HepG2 (cell line): ENCODE data around the gene LRR1. TPM values are rescaled to one million over a fixed set of nuclear protein-coding genes. Genes with fewer than 3 reads are reported as not detected.
A peak's percentile ranks its signal among the peaks of the same experiment; 100 is the strongest.
"Not testable (repeated sequence)": the region's sequence is repeated elsewhere in the genome, so short reads cannot be mapped to it uniquely, and the experiment has no call there.

Source experiments
- ATAC-seq: fragments of 200-7000 bp; cut with Tn5 transposase; 3 replicates; pipeline ENCODE4 v1.9.1; 2020; ENCODE audit warnings: mild to moderate bottlenecking, moderate library complexity
- BruUV-seq: library from RNA; stranded (reverse); fragments of 400-500 nt; replicated peaks from 2 replicates; lab custom pipeline; 2021; lab: Mats Ljungman, UMichigan
- CTCF ChIA-PET: fragments of 300-600 bp; formaldehyde crosslinking; extraction: SDS; loops from one replicate; lab custom pipeline; 2021; ENCODE audit warnings: low total read pairs, inconsistent platforms, low intra/inter-chr PET ratio; lab: Yijun Ruan, JAX
- POLR2A ChIA-PET: fragments of 350-600 bp; sonication (Branson Sonifier 250); formaldehyde crosslinking; loops from one replicate; lab custom pipeline; 2020; ENCODE audit warnings: antibody characterized with exemption, inconsistent platforms; lab: Yijun Ruan, JAX
- DNase-seq: peaks from one replicate; pipeline ENCODE4 v3.0.0-alpha.2; 2015; ENCODE audit warnings: low spot score
- FAIRE-seq: peaks from 3 replicates; lab custom pipeline; 2011; peaks lifted over from hg19 to GRCh38; lab: Jason Lieb, UNC
- H2AFZ ChIP-seq: one replicate; pipeline ENCODE4 v1.6.1; 2011; ENCODE audit warnings: low read length, inconsistent platforms
- H3K27ac ChIP-seq: fragments of 300-600 bp; 3 replicates; pipeline ENCODE4 v1.8.0; 2011; ENCODE audit warnings: mixed run types, mild to moderate bottlenecking, mixed read lengths, low read length, inconsistent platforms; ENCODE audit not compliant: insufficient read depth; ENCODE audit errors: extremely low read length
- H3K27me3 ChIP-seq, 2 experiments: fragments of 200-600 bp in 1 of 2; 2 replicates in 1 of 2; 3 replicates in 1 of 2; pipeline versions ENCODE4 v1.6.0 to v1.8.0; 2011; ENCODE audit warnings: low read length in 2 of 2, mild to moderate bottlenecking in 2 of 2, moderate library complexity in 2 of 2, inconsistent platforms in 1 of 2; ENCODE audit not compliant: insufficient read depth in 2 of 2, control insufficient read depth in 1 of 2
- H3K36me3 ChIP-seq, 2 experiments: fragments of 200-600 bp in 1 of 2; replicated peaks in 1 of 2; 2 replicates in 1 of 2; 3 replicates in 1 of 2; pipeline versions ENCODE4 v1.5.1 to v1.8.0; 2011; ENCODE audit warnings: low read length in 2 of 2, inconsistent platforms in 1 of 2; ENCODE audit not compliant: insufficient read depth in 2 of 2, control insufficient read depth in 1 of 2
- H3K4me1 ChIP-seq: 2 replicates; pipeline ENCODE4 v1.5.1; 2012; ENCODE audit warnings: low read length, inconsistent platforms; ENCODE audit not compliant: insufficient read depth
- H3K4me2 ChIP-seq: 2 replicates; pipeline ENCODE4 v1.6.0; 2011; ENCODE audit warnings: low read depth, low read length, inconsistent platforms
- H3K4me3 ChIP-seq, 3 experiments: fragments of 200-600 bp in 1 of 3; sonication (generic), shearing (Covaris generic) in 1 of 3; replicated peaks in 1 of 3; 2 replicates each; pipeline ENCODE4 v1.5.1; 2011 to 2016; ENCODE audit warnings: low read length in 3 of 3, inconsistent platforms in 2 of 3, low read depth in 2 of 3, mild to moderate bottlenecking in 2 of 3, control low read depth in 1 of 3, mixed read lengths in 1 of 3; ENCODE audit not compliant: insufficient read depth in 1 of 3
- H3K79me2 ChIP-seq: one replicate; pipeline ENCODE4 v1.6.1; 2011; ENCODE audit warnings: low read length, inconsistent platforms; ENCODE audit not compliant: insufficient read depth
- H3K9ac ChIP-seq: 2 replicates; pipeline ENCODE4 v1.6.0; 2011; ENCODE audit warnings: mild to moderate bottlenecking, low read depth, low read length, inconsistent platforms; ENCODE audit not compliant: insufficient read depth
- H3K9me3 ChIP-seq: 2 replicates; pipeline ENCODE4 v1.5.1; 2012; ENCODE audit warnings: mild to moderate bottlenecking, low read length
- H4K20me1 ChIP-seq: 2 replicates; pipeline ENCODE4 v1.6.0; 2011; ENCODE audit warnings: inconsistent platforms, mild to moderate bottlenecking, low read length, moderate library complexity; ENCODE audit not compliant: insufficient read depth
- MAFF ChIP-seq: IDR thresholded peaks from 2 replicates; pipeline ENCODE4 v1.6.1; 2011; ENCODE audit warnings: low read depth, low read length, improper control_type of control experiment
- MAFK ChIP-seq, 2 experiments: IDR thresholded peaks in 1 of 2; conservative IDR thresholded peaks in 1 of 2; 2 replicates each; pipeline ENCODE4 v1.6.1; 2011; ENCODE audit warnings: improper control_type of control experiment in 2 of 2, low read length in 2 of 2
- ZNF724P ChIP-seq: sonication (generic); formaldehyde crosslinking; IDR thresholded peaks from 2 replicates; pipeline ENCODE4 v1.8.0; 2022; ENCODE audit warnings: missing genetic modification reagents, borderline replicate concordance
- WGBS: methylation state at CpG from one replicate; pipeline ENCODE4 v1.1.6; 2017; ENCODE audit warnings: low lambda C conversion rate; 5-methylcytosine and 5-hydroxymethylcytosine counted together
- in situ Hi-C: cut with HindIII; loops from 2 replicates; pipeline ENCODE4 v1.10.0; 2017; ENCODE audit warnings: low pct_unique_long_range_greater_than_20kb; ENCODE audit not compliant: extremely low pct_ligation_motif_present
- intact Hi-C: fragments of 100-400 bp; cut with micrococcal nuclease; formaldehyde crosslinking; loops from one replicate; pipeline ENCODE4 v1.10.0; 2022; ENCODE audit not compliant: unreplicated experiment
- polyA plus RNA-seq, 8 experiments: library from polyadenylated mRNA; depleted of rRNA in 3 of 8; stranded (reverse) in 7 of 8; unstranded in 1 of 8; fragments of >200 nt; fragmentation: Illumina TruSeq in 4 of 8; extraction: Trizol in 4 of 8; gene quantifications; 2 replicates each; pipeline versions ENCODE4 v1.2.1 to v1.2.3, GENCODE V29; 2011 to 2016; ENCODE audit warnings: low read depth in 4 of 8, missing spikeins in 1 of 8, mixed read lengths in 1 of 8; ENCODE audit not compliant: insufficient read depth in 1 of 8
- total RNA-seq, 5 experiments: library from RNA; depleted of rRNA; stranded (reverse); fragments of >200 nt; fragmentation: Illumina TruSeq; extraction: Trizol; gene quantifications; 2 replicates each; pipeline ENCODE4 v1.2.3, GENCODE V29; 2016; ENCODE audit warnings: low read depth in 1 of 5

The LRR1 gene
- total and polyA plus RNA-seq, 2 of the 13 experiments (the other 11 are each of a cell fraction or from before 2014, with no cell fraction given), result 7.0 to 36.2 TPM

DNA sequence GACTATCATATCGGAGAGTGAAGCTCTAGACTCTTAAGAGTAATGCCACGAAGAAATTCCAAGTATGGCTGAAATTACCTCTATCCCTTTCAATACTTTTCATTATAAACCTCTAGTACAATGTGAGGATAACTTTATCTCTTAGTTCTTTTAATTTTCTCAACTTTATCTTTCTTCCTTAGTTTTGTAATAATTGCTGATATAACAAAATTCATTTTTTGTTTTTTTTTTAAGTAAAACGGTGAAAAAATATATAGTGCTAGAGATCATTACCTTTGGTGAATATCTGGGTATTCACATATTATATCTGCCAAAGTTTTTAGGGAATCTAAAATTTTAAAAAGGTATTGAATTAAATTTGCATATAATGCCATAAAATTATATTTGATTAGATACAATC, 55.8 kb downstream of the LRR1 start:
- no peaks in the 10 kb centered on the region for H3K9me3 ChIP-seq
- DNase-seq (no peak), ATAC-seq (no peak), FAIRE-seq (no peak)
- no peaks in the 10 kb centered on the region for H3K79me2 ChIP-seq
- H3K4me2 ChIP-seq, result no peak overlapping the region
- WGBS, result 98% methylated on average over 3 of the region's 3 CpGs
- no peak overlapping the region for H3K9ac ChIP-seq
- H3K36me3 ChIP-seq, result peaks cover 1 to 12% of the 10 kb centered on the region in 2 experiments; a peak in 3 of 5 replicates
- intact Hi-C loops (no loop called here), in situ Hi-C loops (no loop called here)
- no peak overlapping the region for H3K4me3 ChIP-seq
- H4K20me1 ChIP-seq, result no peaks in the 10 kb centered on the region
- no peak overlapping the region for H2AFZ ChIP-seq
- H3K4me1 ChIP-seq, result peaks cover 1% of the 10 kb centered on the region
- TF ChIP-seq MAFK (conservative IDR thresholded peaks at IDR 0.05 in 1 of 2, IDR thresholded peaks at IDR 0.05 in 1 of 2; ENCODE audit: low read length in 2 of 2) (peak; percentile 61 to 90), MAFF (peak; percentile 73; the same call in 1 of the 2 replicates), ZNF724P (CRISPR knock-in tag) (no peak)
- ChIA-PET CTCF (no interaction called here), POLR2A (interaction anchor here (0.6 kb wide), 1 partner anchor 19 kb away, joined by 3 read pairs; no protein-coding TSS in a partner anchor)
- no TSS peak for BruUV-seq
- H3K27me3 ChIP-seq, result no peaks in the 10 kb centered on the region
- no peak overlapping the region for H3K27ac ChIP-seq

GRCh38 chr14:49657500-49657899, 58.8 kb downstream of the LRR1 start:
- 93% methylated on average over 6 of the region's 6 CpGs for WGBS

More at GRCh38 chr14:49657500-49657899, 58.8 kb downstream of the LRR1 start:
- H3K4me2 ChIP-seq, H3K9me3 ChIP-seq, POLR2A ChIA-PET, BruUV-seq, H3K27ac ChIP-seq, H3K79me2 ChIP-seq, H4K20me1 ChIP-seq, H3K4me3 ChIP-seq, H3K27me3 ChIP-seq, FAIRE-seq, ATAC-seq, H3K9ac ChIP-seq, H2AFZ ChIP-seq, CTCF ChIA-PET, in situ Hi-C loops, intact Hi-C loops, DNase-seq: not testable (repeated sequence)
- peaks cover 0 to 13% of the 10 kb centered on the region in 2 experiments; a peak in 2 of 5 replicates for H3K36me3 ChIP-seq
- H3K4me1 ChIP-seq, result peaks cover 16% of the 10 kb centered on the region
